Tibial nerve (tissue), 4 donors: ENCODE data around the gene BAZ1B. TPM values are rescaled to one million over a fixed set of nuclear protein-coding genes. Genes with fewer than 3 reads are reported as not detected.
"Not testable (repeated sequence)": the region's sequence is repeated elsewhere in the genome, so short reads cannot be mapped to it uniquely, and the experiment has no call there.

Experiments
- DNase-seq, 2 donors: peaks; one replicate each; pipeline ENCODE4 v3.0.0-alpha.2; 2019; ENCODE audit warnings: low spot score in 2 of 2
- H3K27ac ChIP-seq, 4 donors: fragments of 200-600 bp; sonication (generic) in 3 of 4; one replicate each; pipeline ENCODE4 v1.5.1; 2017 to 2019; ENCODE audit warnings: mild to moderate bottlenecking in 1 of 4
- H3K27me3 ChIP-seq, 2 donors: fragments of 200-600 bp; sonication (generic) in 1 of 2; one replicate each; pipeline versions ENCODE4 v1.5.1 to v1.6.0; 2017 to 2019
- H3K36me3 ChIP-seq, 3 donors: fragments of 200-600 bp; sonication (generic); one replicate each; pipeline ENCODE4 v1.5.1; 2018 to 2019
- H3K4me1 ChIP-seq, 4 donors: fragments of 200-600 bp; sonication (generic) in 3 of 4; one replicate each; pipeline ENCODE4 v1.5.1; 2017 to 2019
- H3K4me3 ChIP-seq, 4 donors: fragments of 200-600 bp; sonication (generic) in 3 of 4; one replicate each; pipeline ENCODE4 v1.5.1; 2017 to 2019; ENCODE audit warnings: mild to moderate bottlenecking in 1 of 4, moderate library complexity in 1 of 4
- H3K9me3 ChIP-seq, 4 donors: fragments of 200-600 bp; sonication (generic) in 3 of 4; one replicate each; pipeline ENCODE4 v1.5.1; 2017 to 2019
- CTCF ChIP-seq, 5 experiments: fragments of 200-600 bp in 3 of 5; fragments of 450-650 bp in 2 of 5; sonication (generic) in 3 of 5; IDR thresholded peaks; one replicate each; pipeline ENCODE4 v1.5.1; 2016 to 2019; ENCODE audit warnings: antibody characterized with exemption in 5 of 5, mild to moderate bottlenecking in 3 of 5, moderate library complexity in 2 of 5
- EP300 ChIP-seq, 2 donors: sonication (generic); formaldehyde crosslinking; IDR thresholded peaks; one replicate each; pipeline ENCODE4 v1.6.1; 2017; ENCODE audit warnings: antibody characterized with exemption in 2 of 2, mild to moderate bottlenecking in 1 of 2
- POLR2A ChIP-seq, 2 donors: fragments of 450-650 bp; IDR thresholded peaks; one replicate each; pipeline ENCODE4 v1.6.1; 2017; ENCODE audit warnings: antibody characterized with exemption in 2 of 2, mild to moderate bottlenecking in 2 of 2, moderate library complexity in 2 of 2
- WGBS, 2 donors: methylation state at CpG; one replicate each; pipeline ENCODE4 v1.1.5; 2018; 5-methylcytosine and 5-hydroxymethylcytosine counted together
- total RNA-seq, 4 donors: library from RNA; depleted of rRNA; stranded (reverse); fragments of >200 nt; gene quantifications; one replicate each; pipeline ENCODE4 v1.1.0, GENCODE V29; 2016

Gene BAZ1B
- total RNA-seq, 4 donors from 2014 or later = 53.3 to 70.1 (median 63.6) TPM

- Histone ChIP-seq H3K36me3 (peaks cover 0 to 14% (median 0%) of the 10 kb centered on the region in 3 donors), H3K27me3 (peaks cover 0 to 45% of the 10 kb centered on the region in 2 donors), H3K4me3 (no peak overlapping the region), H3K27ac (no peak overlapping the region), H3K9me3 (peaks cover 0 to 8% (median 0%) of the 10 kb centered on the region in 4 donors), H3K4me1 (peaks cover 0 to 30% (median 5%) of the 10 kb centered on the region in 4 donors)
- TF ChIP-seq CTCF (IDR thresholded peaks at IDR 0.05) (no peak), EP300 (IDR thresholded peaks at IDR 0.05) (no peak), POLR2A (IDR thresholded peaks at IDR 0.05) (no peak)
- WGBS, 2 donors = 96 to 98% methylated on average over 22 to 26 of the region's 26 CpGs
- no peak for DNase-seq
Measured at GRCh38 chr7:73434701-73435069, 87.4 kb downstream of the BAZ1B start.

GRCh38 chr7:73433924-73434700 lies 88.0 kb downstream of the BAZ1B start:
- Histone ChIP-seq H3K4me3 (peak overlapping the region in 3 of 4 donors; percentile 18 to 52 (median 23)), H3K4me1 (peaks cover 0 to 33% (median 5%) of the 10 kb centered on the region in 4 donors), H3K27me3 (peaks cover 0 to 51% of the 10 kb centered on the region in 2 donors), H3K36me3 (peaks cover 0 to 8% (median 0%) of the 10 kb centered on the region in 3 donors), H3K27ac (no peak overlapping the region), H3K9me3 (peaks cover 0 to 8% (median 0%) of the 10 kb centered on the region in 4 donors)
- TF ChIP-seq POLR2A (IDR thresholded peaks at IDR 0.05) (no peak), CTCF (IDR thresholded peaks at IDR 0.05) (no peak), EP300 (IDR thresholded peaks at IDR 0.05) (no peak)
- DNase-seq = no peak
- WGBS, 2 donors = 30 to 90% methylated on average over 5 to 71 of the region's 110 CpGs

GRCh38 chr7:73432676-73433075 lies 89.4 kb downstream of the BAZ1B start:
- Histone ChIP-seq H3K9me3 (peaks cover 0 to 8% (median 0%) of the 10 kb centered on the region in 4 donors), H3K4me1 (peaks cover 0 to 27% (median 5%) of the 10 kb centered on the region in 4 donors), H3K27me3 (peaks cover 0 to 60% of the 10 kb centered on the region in 2 donors), H3K4me3 (no peak overlapping the region), H3K36me3 (no peaks in the 10 kb centered on the region), H3K27ac (no peak overlapping the region)
- TF ChIP-seq EP300 (IDR thresholded peaks at IDR 0.05) (no peak), POLR2A (IDR thresholded peaks at IDR 0.05) (no peak), CTCF (IDR thresholded peaks at IDR 0.05) (no peak)
- WGBS, 2 donors = 84 to 91% methylated on average over 11 of the region's 11 CpGs
- no peak for DNase-seq

- WGBS, 2 donors = 83% methylated on average over 13 of the region's 13 CpGs
- Histone ChIP-seq H3K4me1 (peaks cover 0 to 17% (median 5%) of the 10 kb centered on the region in 4 donors), H3K27me3 (peaks cover 0 to 60% of the 10 kb centered on the region in 2 donors)
Measured at GRCh38 chr7:73431041-73431835, 90.9 kb downstream of the BAZ1B start.

GRCh38 chr7:73430540-73430939 lies 91.6 kb downstream of the BAZ1B start:
- peaks cover 0 to 60% of the 10 kb centered on the region in 2 donors for H3K27me3 ChIP-seq

More at GRCh38 chr7:73431041-73431835, 90.9 kb downstream of the BAZ1B start:
- H3K27ac ChIP-seq = no peak overlapping the region
- no peak for DNase-seq
- H3K9me3 ChIP-seq = peaks cover 0 to 8% (median 0%) of the 10 kb centered on the region in 4 donors
- TF ChIP-seq POLR2A (IDR thresholded peaks at IDR 0.05) (no peak), EP300 (IDR thresholded peaks at IDR 0.05) (no peak), CTCF (IDR thresholded peaks at IDR 0.05) (no peak)
- H3K36me3 ChIP-seq = no peaks in the 10 kb centered on the region
- H3K4me3 ChIP-seq = no peak overlapping the region

More at GRCh38 chr7:73430540-73430939, 91.6 kb downstream of the BAZ1B start:
- H3K4me1 ChIP-seq = peaks cover 0 to 11% (median 3%) of the 10 kb centered on the region in 4 donors
- H3K4me3 ChIP-seq, H3K27ac ChIP-seq, DNase-seq, H3K36me3 ChIP-seq, H3K9me3 ChIP-seq: not testable (repeated sequence)
- WGBS, 2 donors = 78 to 83% methylated on average over 4 of the region's 4 CpGs
